GM21367 (cell line): ENCODE results near the gene MUC16.
"Not testable (repeated sequence)": the region's sequence is repeated elsewhere in the genome, so short reads cannot be mapped to it uniquely, and the experiment has no call there.

ENCODE experiments used
- ATAC-seq: cut with Tn5 transposase; IDR thresholded peaks from one replicate; pipeline ENCODE4 v1.9.1; 2021; ENCODE audit not compliant: unreplicated experiment

The MUC16 gene

DNA sequence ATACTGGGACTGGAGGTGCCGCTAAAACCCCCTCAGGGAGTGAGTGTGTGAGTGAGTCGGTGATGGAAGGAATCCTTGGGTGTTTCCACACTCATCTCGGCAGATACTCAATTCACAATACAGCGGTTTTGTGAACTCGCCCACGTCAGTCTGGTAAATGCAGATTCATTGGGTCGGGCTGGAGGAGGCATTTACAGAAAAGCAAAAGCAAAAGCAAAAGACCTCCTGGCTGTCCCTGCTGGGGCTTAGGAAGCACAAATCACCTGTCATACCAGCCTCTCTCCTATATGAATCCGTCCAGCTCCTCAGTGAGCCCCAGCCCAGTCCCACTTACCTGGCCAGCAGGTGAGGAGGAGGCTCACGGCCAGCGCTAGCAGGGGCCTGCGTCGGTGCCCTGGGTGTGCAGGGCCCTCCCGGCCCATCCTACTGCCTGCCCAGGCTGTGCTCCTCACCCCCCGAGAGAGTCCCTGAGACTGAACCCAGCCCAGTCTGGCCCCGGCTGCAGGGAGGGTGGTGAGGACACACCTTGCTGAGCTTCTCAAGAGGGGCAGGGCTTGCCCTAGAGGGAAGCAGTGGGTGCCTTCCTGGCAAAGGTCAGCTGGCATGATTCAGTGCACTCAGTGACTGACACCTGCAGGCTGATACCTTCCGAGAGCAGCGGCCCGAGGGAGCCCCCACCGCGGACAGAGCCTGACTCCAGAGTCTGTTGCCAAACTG lies at the start of gene MUC16:
Gene MUC16, minus strand, starts transcription at position 475 of the 717 bp plus-strand sequence.
- no peak for ATAC-seq

DNA sequence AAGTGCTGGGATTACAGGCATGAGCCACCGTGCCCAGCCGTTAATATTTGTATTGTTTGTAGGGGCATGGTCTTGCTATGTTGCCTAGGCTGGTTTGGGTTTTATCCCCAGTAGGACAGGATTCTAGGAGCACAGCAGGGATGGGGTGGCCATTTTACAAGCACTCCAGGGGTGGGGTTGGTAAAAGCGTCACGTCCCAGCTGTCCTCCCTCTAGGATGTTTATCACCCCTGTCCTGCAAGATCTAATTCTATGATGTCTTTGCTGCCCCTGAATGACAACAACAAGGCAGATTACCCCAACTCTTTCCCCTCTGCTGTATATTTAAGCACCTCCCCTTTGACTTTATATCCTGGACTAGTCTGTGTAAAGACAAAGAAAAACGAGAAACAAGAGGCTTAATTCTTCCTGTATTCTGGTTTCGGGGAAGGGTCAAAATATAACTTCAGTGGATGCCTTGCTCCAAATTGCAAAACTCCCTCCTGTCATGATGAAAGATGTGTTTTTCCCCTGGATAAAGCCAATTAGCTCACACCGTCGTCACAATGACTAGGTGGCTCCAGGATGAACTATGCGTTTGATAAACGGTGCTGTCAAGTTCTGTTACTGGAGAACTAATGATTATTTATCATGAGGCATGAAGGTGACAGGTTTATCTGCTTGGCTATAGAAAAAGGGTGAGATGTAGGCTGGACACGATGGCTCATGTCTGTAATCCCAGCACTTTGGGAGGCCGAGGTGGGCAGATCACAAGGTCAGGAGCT lies 48.9 kb upstream of the MUC16 start:
- no peak for ATAC-seq

DNA sequence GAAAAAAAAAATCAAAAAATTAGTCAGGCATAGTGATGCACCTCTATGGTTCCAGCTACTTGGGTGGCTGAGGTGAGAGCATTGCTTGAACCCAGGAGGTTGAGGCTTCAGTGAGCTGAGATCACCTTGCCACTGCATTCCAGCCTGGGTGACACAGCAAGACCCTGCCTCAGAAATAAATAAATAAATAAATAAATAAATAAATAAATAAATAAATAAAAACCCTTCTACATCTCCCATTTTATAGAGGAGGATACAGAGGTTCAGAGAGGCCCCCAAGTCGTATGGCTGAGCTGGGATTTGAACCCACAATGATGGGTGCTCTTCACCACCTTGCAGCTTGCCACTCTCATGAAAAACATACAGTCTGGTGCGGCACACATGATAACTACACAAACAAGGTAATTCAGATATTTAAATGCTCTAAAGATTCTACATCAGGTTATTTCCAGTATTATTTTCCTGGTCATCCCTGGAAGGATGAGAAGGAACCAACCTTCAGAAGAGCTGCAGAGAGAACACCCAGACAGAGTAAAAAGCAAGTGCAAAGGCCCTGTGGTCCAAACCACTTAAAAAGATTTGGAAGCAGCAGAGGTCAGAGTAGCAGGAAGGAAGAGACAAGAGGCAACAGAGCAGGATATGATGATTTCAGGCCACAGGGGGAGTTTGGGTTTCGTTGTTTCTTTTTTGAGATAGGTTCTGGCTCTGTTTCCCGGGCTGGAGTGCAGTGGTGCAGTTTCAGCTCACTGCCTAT lies 47.5 kb upstream of the MUC16 start:
- ATAC-seq = no peak

DNA sequence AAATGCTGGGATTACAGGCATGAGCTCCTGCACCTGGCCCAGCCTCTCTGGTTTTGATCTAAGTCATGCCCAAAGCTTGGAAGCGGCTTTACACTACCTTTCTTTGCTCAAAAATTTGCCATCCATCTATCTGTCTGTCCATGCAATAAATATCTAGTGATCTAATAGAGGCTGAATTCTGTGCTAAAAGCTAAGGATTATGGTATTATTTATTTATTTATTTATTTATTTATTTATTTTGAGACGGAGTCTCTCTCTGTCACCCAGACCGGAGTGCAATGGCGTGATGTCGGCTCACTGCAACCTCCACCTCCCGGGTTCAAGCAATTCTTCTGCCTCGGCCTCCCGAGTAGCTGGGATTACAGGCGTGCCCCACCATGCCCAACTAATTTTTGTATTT lies 45.9 kb upstream of the MUC16 start:
- not testable (repeated sequence) for ATAC-seq

DNA sequence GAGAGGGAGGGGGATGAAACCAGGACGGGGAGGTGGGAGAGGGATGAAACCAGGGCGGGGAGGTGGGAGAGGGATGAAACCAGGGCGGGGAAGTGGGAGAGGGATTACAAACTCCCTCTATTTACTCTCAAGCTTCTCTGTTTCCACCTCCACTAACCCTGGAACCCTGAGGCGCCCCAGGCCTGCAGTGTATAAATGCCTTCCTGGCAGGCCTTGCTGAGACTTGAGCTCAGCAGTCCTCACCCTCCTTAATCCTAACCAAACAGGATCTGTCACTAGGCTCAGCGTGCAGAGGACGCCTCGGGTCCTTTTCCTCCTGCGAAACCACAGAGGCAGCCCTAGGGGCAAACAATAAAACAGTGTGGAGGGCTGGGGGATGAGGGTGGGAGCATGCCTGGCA lies 44.6 kb upstream of the MUC16 start:
- ATAC-seq = no peak

DNA sequence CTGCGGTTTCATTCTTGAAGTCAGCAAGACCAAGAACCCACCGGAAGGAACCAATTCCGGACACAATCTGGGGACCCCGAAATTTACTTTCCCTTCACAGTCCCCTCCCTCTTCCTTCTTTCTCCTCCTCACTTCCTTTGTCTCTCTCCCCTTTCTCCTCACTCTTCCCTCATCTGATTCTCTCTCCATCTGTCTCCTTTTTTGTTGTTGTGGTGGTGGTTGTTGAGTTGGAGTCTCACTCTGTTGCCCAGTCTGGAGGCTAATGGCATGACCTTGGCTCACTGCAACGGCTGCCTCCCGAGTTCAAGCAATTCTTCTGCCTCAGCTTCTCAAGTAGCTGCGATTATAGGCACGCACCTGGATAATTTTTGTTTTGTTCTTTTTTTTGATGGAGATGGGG lies 44.0 kb upstream of the MUC16 start:
- ATAC-seq = no peak

DNA sequence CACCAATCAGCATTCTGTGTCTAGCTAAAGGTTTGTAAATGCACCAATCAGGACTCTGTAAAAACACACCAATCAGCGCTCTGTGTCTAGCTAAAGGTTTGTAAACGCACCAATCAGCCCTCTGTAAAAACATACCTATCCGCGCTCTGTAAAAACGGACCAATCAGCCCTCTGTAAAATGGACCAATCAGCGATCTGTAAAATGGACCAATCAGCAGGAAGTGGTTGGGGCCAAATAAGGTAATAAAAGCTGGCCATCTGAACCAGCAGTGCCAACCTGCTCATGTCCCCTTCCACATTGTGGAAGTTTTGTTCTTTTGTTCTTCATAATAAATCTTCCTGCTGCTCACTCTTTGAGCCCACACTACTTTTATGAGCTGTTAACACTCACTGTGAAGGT lies 43.5 kb upstream of the MUC16 start:
- not testable (repeated sequence) for ATAC-seq

DNA sequence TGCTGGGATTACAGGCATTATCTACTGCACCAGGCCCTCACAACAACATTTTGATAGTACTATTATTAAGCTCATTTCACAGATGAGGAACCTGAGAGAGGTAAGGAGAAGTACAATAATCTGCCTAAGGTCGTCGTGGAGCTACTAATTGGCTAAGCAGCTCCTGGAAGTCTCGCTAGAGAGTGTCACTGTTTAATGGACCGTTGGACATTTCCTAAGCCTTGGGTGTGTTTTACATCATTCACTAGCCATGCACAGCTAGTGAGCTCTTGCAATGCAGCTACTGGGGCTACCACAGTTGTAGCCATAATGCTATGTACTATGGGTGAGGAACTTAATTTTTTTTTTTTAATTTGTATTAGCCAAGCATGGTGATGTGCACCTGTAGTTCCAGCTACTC lies 42.7 kb upstream of the MUC16 start:
- ATAC-seq = no peak

DNA sequence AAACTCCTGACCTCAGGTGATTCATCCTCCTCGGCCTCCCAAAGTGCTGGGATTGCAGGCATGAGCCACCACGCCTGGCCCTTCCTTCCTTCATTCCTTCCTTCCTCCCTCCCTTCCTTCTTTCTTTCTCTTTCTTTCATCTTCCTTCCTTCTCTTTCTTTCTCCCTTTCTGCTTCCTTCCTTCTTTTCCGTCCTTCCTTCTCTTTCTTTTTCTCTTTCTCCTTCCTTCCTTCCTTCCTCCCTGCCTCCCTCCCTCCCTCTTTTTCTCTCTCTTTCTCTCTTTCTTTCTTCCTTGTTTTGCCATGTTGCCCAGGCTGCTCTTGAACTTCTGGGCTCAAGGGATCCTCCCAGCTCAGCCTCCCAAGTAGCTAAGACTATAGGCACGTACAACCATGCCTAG lies 36.5 kb upstream of the MUC16 start:
- ATAC-seq = no peak

DNA sequence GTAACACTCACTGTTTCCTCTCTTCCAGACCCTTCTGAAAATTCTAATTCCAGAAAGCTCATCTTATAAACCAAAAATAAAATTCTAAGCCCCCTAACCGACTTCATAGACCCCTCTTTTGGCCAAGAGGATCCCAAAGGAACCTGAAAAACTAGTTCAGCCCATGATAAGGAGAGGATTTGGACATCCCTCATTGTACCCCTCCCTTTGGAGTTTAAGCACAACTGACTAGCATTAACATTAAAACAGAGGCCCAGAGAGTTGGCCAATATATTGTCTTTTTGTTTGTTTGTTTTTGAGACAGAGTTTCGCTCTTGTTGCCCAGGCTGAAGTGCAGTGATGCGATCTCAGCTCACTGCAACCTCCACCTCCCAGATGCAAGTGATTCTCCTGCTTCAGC lies 34.2 kb upstream of the MUC16 start:
- ATAC-seq = no peak

DNA sequence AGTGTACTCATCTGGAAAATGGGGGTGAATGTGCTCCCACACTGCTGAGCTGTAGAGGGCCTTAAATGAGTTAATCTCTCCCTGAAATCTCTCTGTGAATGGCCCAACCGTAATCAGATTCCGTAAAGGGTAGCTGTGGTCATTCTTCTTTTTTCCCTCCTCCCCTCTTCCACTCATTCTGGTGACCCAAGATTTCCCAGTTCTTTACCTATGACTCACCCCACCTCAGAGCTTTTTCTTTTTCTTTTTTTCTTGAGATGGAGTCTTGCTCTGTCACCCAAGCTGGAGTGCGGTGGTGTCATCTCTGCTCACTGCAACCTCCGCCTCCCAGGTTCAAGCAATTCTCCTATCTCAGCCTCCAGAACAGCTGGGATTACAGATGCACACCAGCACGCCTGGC lies 33.3 kb upstream of the MUC16 start:
- ATAC-seq = no peak

DNA sequence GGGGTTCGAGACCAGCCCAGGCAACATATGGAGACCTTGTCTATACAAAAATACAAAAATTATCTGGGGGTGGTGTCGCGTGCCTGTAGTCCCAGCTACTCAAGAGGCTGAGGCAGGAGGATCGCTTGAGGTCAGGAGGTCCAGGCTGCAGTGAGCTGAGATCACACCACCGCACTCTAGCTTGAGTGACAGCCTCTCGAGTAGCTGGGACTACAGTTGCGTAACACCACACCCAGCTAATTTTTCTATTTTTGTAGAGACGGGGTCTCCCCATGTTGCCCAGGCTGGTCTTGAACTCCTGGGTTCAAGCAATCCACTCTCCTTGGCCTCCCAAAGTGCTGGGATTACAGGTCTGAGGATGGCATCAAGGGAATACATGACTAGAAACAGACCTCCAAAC lies 30.8 kb upstream of the MUC16 start:
- ATAC-seq = no peak

DNA sequence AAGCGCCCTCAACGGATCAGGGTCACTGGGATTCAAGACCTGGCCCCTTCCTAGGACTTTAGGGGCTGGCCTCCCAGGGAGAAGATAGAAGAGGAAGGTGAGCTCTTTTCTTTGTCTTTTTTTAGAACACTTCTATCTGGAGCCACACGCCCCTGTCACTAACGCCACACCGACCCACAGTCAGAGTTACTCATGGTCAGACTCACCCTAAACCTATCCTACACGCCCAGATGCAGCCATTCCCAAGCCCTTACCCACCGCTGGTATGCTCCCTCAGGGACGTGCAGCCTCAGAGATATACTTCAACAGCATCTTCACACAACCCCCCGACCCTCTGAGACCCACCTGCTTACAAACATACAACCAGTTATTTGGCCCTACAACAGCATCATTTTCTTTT lies 29.9 kb upstream of the MUC16 start:
- ATAC-seq = no peak

DNA sequence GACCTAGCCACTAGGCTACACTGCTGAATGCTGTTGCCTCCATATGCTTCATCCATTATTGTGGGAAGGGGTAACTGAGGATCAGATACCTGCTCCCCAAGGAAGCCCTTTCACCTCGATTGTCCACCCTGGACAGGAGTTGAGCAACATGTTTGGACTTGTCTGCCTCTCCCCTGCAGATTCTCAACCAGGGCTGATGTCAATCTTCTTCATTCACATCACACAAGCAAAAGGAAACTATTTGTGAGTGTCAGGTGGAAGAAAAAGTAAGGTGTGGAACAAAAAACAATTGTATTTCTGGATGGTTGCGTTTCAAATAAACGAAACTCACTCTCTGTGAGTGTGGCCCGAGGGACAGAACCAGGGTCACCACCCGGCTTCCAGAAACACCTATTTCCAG lies 29.5 kb upstream of the MUC16 start:
- ATAC-seq = no peak

DNA sequence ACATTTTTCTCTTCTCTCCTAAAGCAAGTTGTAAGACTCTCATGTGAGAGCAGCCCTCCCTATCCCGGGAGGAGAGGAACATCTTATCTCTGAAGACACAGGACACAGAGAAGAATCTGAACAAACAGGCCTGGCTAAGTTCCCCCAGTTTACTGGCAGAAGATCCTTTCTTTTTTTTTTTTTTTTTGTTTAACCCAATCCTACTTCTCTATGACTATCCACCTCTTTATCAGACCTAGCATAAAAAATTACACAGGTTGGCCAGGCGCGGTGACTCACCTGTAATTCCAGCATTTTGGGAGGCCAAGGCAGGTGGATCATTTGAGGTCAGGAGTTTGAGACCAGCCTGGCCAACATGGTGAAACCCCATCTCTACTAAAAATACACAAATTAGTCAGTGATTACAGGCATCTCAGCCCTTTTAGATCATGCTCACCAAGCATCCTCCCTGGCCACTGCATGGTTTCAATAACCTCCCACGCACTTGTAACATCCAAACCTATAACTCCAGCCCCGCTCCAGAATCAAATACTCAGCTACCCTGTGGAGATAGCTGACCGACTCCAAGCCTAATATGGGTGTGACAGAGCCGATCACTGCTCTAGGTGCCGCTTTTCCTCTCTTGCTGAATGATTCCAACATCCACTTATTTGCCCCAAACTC lies 27.3 kb upstream of the MUC16 start:
- no peak for ATAC-seq

DNA sequence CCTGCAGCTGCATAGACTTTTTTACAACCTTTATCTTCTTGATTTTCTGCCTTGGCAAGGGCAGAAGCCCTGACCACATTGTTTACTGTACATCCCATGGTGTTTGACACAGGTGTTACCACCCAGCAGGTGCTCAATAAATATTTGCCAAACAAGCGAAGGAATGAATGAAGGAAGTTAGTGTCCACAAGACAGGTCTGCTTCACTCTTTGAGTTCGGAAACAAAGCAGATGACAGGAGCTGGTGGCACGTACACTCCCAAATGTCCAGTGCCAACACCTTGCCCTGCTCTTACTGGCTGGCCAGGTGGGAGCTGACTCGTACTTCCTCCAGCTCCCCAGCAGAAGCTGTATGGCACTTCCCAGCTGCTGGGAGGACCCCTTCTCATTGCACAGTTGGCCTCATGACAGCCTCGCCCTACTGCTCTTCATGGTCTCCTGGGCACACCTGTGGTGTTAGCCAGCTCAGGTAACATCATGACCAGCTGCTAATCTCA lies 22.0 kb upstream of the MUC16 start:
- no peak for ATAC-seq

DNA sequence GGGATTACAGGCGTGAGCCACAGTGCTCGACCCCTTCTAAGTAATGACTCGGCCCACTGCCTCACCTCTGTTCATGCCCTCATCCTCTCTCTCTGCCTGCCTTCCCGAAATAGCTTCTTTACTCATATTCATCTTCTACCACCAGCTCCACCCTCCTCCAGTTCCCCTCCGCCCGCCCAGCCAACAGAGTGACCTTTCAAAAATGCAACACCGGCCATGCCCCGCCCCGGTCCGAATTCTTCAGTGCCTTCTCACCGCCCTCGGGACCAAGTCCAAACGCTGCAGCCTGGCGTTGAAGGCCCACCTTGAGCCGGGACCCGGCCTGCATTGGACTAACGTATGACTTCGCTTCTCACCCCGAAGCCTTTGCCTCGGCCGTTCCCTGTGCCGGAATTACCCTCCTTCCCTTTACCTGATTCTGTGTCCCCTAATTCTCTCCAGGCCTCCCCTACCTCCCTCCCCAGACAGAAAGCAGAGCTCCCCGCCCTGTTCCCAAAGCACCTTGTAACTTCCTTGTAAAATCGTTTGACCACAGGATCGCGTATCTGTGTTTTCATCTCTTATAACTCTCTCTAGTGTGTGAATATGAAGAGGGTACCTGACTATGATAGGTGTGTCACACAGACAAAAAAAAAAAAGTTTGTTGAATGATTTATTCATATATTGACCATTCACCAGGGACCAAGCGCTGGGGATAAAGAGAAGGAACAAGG lies 8.1 kb upstream of the MUC16 start:
- no peak for ATAC-seq

DNA sequence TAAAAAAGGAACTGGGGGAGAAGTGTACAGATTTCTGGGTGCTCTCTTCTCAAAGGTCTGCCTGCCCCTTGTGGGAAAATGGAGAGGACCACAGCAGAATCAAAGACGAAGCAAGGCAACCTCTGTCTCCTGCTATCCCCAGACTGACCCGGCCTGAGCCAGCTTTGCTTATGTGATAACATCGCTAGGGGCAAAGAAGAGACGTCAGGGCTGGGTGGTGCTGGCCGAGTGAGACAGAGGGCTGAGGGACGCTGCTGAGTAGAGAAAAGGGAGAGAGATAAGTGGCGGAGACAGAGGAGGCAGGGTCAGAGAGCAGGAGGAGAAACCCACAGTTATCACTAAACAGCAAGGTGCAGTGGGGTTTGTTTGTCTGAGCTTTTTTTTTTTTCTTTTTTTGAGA lies 4.6 kb upstream of the MUC16 start:
- no peak for ATAC-seq

DNA sequence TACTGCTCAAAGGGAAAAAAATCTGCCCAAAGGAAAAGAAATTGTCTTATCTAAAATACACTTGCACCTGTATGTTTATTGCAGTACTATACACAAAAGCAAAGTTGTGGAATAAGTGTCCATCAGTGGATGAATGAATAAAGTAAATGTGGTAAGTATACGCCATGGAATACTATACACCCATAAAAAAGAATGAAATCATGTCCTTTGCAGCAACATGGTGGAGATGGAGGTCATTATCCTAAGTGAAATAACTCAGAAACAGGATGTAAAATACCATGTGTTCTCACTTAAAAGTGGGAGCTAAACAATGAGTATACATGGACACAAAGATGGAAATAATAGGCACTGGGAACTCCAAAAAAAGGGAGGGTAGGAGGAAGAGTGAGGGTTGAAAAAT lies 3.8 kb upstream of the MUC16 start:
- ATAC-seq = no peak

DNA sequence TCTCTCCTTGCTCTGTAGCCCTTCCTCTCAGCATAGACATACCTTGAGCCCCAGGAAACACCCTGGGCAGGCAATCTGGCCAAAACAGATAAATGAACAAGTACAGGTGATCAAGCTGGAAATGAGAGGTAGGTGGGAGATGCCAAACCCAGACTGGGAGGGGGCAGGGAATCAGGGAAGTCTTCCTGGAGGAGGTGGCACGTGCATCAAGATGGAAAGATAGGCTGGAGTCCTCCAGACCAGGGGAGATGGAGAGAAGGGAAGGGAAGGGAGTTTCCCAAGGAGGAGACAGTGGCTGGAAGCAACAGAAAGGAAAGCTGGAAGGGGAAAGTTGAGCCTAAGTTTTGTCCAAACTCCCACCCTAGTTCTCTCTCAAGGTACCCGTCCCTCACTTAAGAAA lies 1.7 kb upstream of the MUC16 start:
- ATAC-seq = no peak

DNA sequence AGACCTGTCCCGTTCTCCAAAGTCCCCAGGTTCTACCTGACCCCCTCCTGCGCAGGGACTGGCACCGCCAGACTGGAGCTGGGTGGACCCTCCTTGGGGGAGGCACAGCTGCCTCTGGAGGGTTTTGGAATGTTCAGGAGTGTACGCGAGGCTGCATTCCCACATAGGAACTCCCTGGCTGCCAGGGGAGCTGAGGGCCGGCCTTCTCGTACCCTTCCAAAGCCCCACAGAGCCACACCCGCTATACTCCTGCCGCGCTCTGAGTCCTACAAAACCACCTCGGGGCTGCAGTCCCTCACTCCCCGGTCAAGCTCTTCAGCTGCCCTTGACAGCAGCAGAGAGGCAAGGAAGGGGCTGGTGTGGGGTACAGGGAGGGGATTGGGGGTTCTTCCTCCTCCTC lies 484 bp upstream of the MUC16 start:
- ATAC-seq = no peak
